ENCODE measurements around the gene WARS2.

Gene WARS2

DNA sequence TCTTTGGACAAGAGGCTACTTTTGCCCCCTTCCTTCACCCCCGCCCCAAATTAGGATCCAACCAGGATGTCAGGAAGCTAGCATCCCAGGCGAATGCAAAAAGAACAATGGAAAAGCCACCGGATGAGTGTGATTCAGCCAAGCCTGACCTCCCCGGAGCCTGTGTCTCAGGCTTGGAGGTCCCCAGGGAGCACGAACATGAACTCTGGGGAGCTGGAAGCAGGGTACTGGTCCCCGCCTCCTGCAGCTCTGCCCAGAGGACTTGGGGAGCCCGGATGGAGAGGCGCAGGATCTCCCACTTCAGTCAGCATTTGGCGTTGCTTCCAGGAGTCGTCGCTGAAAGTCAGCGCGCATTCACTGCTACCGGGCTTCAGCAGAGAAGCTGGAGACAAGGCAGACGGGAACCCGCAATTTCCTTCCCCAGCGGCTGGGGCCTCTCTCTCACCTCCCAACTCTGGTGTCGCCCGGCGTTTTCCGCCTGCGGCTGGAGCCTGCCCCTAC, 150.5 kb downstream of the WARS2 start:
- TF ChIP-seq POLR2A (IDR thresholded peaks at IDR 0.05; ENCODE audit: low read depth, low read length) (no peak), SPI1 (IDR thresholded peaks at IDR 0.05; ENCODE audit: low read depth, low read length) (no peak), PAX5 (IDR thresholded peaks at IDR 0.05; ENCODE audit: insufficient read depth, low read length, severe bottlenecking) (no peak), POU2F2 (IDR thresholded peaks at IDR 0.05; ENCODE audit: low read depth, low read length) (no peak), POLR2AphosphoS5 (IDR thresholded peaks at IDR 0.05; ENCODE audit: low read depth, low read length) (no peak), TAF1 (IDR thresholded peaks at IDR 0.05; ENCODE audit: low read depth, low read length) (no peak)
- DNase-seq (ENCODE audit: insufficient read length, low spot score) (no peak), FAIRE-seq (no peak)

DNA sequence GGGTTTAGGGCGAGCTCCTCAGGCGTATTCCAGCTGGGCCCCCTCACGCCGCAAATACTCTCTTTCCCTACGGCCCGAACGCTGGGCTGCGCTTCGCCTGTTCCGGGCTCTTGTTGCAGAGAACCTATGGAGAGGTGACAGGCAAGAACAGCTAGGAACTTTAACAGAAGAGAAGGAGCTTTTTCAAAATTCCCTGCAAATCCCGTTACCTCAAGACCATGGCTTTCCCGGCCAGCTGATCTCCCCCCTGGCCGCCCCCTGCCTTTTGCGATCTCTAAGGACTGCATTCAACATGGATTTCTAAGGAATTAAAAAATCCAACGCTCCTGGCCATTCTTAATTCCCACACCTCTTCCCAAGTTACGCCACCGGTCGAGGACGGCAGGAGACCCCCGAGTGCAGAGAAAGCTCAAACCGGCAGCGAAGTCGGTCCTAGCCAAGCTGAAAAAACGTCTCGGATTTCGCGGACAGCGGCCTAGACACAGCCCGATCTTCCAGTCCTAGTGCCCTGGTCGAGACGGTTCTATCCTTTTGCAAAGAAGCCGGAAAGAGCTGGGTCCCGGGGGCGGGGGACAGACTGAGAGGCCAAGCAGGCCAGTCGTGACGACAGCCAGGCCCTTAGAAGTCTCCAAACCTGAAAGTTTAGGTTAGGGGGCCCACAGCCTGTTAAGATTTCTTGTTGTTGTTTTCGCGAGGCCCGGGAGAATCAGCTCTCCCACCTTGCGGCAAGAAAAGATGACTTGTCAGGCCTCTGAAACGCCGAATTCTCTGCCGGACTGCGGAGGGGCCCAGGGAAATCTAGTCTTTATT, 151.2 kb downstream of the WARS2 start:
- TF ChIP-seq POLR2AphosphoS5 (IDR thresholded peaks at IDR 0.05; ENCODE audit: low read depth, low read length) (no peak), POLR2A (IDR thresholded peaks at IDR 0.05; ENCODE audit: low read depth, low read length) (no peak), SPI1 (IDR thresholded peaks at IDR 0.05; ENCODE audit: low read depth, low read length) (no peak), PAX5 (IDR thresholded peaks at IDR 0.05; ENCODE audit: insufficient read depth, low read length, severe bottlenecking) (no peak), TAF1 (IDR thresholded peaks at IDR 0.05; ENCODE audit: low read depth, low read length) (no peak), POU2F2 (IDR thresholded peaks at IDR 0.05; ENCODE audit: low read depth, low read length) (no peak)
- no peak for DNase-seq (ENCODE audit: insufficient read length, low spot score)
- no peak for FAIRE-seq

DNA sequence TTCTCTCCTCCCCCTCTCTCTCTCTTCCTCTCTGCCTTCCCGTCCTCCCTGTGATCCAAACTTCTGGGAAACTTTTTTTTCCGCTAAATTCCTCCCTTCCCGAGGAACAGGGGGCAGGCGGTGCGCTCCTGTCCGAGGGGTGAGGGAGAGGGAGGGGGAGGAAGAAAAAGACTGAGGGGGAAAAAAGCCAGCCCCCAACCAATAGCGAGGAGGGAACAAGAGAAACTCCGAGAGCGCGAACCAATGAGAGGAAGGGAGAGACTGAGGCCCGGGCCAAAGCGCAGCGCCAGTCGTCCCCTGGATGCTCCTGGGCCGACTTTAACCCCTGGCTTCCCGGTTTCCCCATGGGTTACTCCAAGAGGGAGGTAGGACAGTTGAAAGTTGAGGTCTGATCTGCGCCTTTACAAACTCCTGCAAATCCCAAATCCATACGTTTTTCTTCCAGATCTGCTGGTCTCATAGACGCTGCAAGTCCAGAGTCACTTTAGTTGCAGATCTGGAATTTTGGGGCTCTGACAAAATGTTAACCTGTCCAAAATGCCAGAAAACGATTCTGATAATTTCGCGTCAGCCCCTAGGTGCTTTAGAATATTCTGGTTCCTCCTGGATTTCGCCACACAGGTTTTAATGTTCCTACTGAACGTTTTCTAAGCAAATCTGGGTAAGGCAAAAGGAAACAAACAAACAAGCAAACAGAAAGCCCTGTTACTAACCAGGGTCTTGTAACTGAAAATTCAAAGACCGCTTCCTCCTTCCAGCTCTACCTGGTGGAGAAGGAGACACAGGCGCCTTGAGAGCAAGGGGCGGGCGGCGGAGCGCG, 152.1 kb downstream of the WARS2 start, which contains the start of gene TBX15:
TBX15 (minus strand) TSS at position 158 of the 820 bp plus-strand sequence. CDS start 548 bp downstream, outside the sequence.
- DNase-seq (ENCODE audit: insufficient read length, low spot score) (no peak), FAIRE-seq (no peak)
- TF ChIP-seq POU2F2 (IDR thresholded peaks at IDR 0.05; ENCODE audit: low read depth, low read length) = no peak
- no peak for TF ChIP-seq POLR2A (IDR thresholded peaks at IDR 0.05; ENCODE audit: low read depth, low read length)
- TF ChIP-seq SPI1 (IDR thresholded peaks at IDR 0.05; ENCODE audit: low read depth, low read length) = no peak
- TF ChIP-seq TAF1 (IDR thresholded peaks at IDR 0.05; ENCODE audit: low read depth, low read length) = no peak
- TF ChIP-seq POLR2AphosphoS5 (IDR thresholded peaks at IDR 0.05; ENCODE audit: low read depth, low read length) = no peak
- no peak for TF ChIP-seq PAX5 (IDR thresholded peaks at IDR 0.05; ENCODE audit: insufficient read depth, low read length, severe bottlenecking)

DNA sequence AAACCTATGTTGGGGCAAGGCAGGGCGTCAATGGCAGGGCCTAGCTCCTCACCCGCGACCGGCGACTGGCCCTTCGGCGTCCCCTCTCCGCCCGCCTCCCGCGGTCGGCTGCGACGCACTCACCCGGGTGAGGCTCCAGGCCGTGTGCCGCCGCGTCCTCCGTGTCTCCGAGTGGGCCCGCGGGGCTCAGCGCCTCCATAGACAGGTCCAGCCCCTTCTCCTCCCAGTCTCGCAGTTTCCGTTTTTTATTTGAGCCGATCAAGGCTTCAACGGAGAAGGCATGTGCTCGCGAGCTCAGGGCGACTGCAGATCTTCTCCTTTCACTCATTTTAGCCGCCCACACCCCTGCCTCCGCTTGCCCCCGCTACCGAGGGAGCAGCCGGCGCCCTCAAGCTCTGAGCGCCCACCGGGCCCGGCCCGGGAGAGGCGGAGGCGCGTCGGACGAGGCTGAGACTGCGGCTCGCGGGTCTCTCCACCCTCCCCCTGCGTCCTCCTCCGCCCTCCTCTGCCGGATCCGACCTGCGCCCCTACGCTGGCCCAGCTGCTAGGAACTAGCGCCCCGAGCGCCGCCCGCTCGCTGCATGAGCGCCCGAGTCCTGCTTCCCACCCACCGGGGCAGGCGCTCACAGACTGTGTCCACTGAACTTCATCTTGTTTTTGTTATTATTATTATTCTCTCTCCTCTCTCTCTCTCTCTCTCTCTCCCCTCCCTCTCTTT, 152.8 kb downstream of the WARS2 start:
- TF ChIP-seq POLR2AphosphoS5 (IDR thresholded peaks at IDR 0.05; ENCODE audit: low read depth, low read length) (no peak), POLR2A (IDR thresholded peaks at IDR 0.05; ENCODE audit: low read depth, low read length) (no peak), SPI1 (IDR thresholded peaks at IDR 0.05; ENCODE audit: low read depth, low read length) (no peak), POU2F2 (IDR thresholded peaks at IDR 0.05; ENCODE audit: low read depth, low read length) (no peak), TAF1 (IDR thresholded peaks at IDR 0.05; ENCODE audit: low read depth, low read length) (no peak), PAX5 (IDR thresholded peaks at IDR 0.05; ENCODE audit: insufficient read depth, low read length, severe bottlenecking) (no peak)
- DNase-seq (ENCODE audit: insufficient read length, low spot score) = no peak
- FAIRE-seq = no peak

DNA sequence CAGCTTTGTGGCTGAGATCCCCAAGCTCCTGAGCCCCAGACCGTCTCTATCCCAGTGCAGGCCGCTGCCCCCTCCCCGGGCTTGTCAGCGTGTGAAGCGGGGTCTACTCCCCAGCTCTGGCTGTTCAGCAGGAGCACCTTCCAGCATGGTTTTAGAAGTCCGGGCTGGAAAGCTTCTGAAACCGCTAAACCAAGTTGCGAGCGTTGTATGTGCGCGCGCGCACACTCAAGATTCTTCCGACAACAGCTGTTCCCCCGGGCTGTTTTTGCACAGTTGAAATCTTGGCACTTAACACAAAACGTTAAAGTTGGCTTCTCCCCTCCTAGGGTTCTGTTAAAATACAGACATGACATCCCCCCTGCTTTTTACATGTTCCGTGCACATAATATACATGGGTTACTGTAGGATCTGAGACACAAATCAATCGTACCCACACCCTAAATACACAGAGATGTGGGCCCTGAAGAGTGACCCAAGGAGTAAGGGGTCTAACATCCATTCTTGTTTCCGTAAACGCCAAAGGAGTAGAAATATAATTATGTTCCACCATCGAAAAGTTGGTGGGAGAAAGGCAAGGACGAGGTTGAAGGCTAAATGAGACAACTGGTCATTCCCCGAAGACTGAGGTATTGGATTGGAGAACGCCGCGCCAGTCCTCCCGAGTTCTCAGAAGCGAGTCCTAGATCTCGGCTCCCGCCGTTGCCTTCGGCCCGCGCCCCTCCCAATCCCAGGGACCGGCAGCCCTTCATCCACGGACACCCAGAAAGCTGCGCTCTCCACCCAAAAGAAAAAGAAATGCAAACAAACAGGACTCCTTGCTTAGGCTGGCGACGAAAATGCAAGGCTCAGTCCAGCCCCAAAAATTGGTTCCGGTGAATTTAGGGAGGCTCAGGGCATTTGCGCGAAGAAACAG, 153.6 kb downstream of the WARS2 start:
- no peak for FAIRE-seq

DNA sequence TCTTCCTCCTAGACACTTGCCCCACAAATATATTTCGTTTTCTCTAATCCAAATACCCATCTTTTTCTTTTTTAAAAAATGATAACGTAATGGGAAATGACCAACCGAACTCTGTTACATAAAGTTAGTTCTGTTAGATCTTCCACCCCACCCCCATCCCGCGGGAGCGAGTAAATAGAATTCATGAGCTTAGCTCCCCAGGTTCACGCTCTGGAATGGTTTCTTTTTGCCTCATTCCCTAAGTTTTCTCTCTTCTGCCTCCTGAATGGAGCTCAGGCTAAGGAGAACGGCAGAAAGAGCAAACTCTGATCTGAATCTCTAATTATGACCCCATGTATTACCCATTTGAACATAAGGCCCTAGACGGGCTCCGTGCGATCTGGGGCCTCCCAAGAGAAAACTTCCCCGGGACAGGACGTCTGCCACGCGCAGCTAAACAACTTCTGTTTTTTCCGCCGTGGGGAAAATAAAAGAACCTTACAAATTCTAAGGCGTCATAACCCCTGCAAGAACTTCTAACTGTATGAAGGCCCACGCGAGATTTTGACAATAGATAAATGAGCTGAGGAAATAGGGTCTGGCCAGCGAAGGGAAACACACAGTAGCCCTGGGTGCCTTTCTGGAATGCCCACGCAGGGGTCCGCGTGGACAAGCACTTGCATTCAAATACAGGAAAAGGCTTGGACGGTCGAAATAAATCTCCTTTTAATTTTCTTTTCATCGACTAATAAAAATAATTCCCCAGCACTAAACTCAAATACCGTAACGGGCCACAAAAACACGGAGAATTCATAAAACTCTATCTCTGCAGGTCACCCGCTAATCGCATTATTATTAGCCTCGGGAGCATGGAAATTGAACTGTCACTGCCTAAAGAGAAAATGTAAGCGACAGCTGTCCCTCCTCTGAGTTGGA, 154.6 kb downstream of the WARS2 start:
- FAIRE-seq (no peak), DNase-seq (ENCODE audit: insufficient read length, low spot score) (no peak)
- TF ChIP-seq POU2F2 (IDR thresholded peaks at IDR 0.05; ENCODE audit: low read depth, low read length) (no peak), POLR2A (IDR thresholded peaks at IDR 0.05; ENCODE audit: low read depth, low read length) (no peak), SPI1 (IDR thresholded peaks at IDR 0.05; ENCODE audit: low read depth, low read length) (no peak), PAX5 (IDR thresholded peaks at IDR 0.05; ENCODE audit: insufficient read depth, low read length, severe bottlenecking) (no peak), POLR2AphosphoS5 (IDR thresholded peaks at IDR 0.05; ENCODE audit: low read depth, low read length) (no peak), TAF1 (IDR thresholded peaks at IDR 0.05; ENCODE audit: low read depth, low read length) (no peak)

More for the DNA sequence above, 153.6 kb downstream of the WARS2 start:
- no peak for DNase-seq (ENCODE audit: insufficient read length, low spot score)
- TF ChIP-seq POU2F2 (IDR thresholded peaks at IDR 0.05; ENCODE audit: low read depth, low read length) (no peak), PAX5 (IDR thresholded peaks at IDR 0.05; ENCODE audit: insufficient read depth, low read length, severe bottlenecking) (no peak), TAF1 (IDR thresholded peaks at IDR 0.05; ENCODE audit: low read depth, low read length) (no peak), POLR2AphosphoS5 (IDR thresholded peaks at IDR 0.05; ENCODE audit: low read depth, low read length) (no peak), SPI1 (IDR thresholded peaks at IDR 0.05; ENCODE audit: low read depth, low read length) (no peak), POLR2A (IDR thresholded peaks at IDR 0.05; ENCODE audit: low read depth, low read length) (no peak)
